H1 (cell line): ENCODE data around the gene SERPINE3. TPM values are rescaled to one million over a fixed set of nuclear protein-coding genes. Genes with fewer than 3 reads are reported as not detected.

ENCODE experiments used
- KDM1A ChIP-seq: fragments of 200-600, 300-600 bp; sonication (generic); IDR thresholded peaks from 2 replicates; pipeline ENCODE4 v1.7.1; 2016; ENCODE audit warnings: mild to moderate bottlenecking, low read length, borderline replicate concordance
- MAX ChIP-seq: IDR thresholded peaks from 2 replicates; pipeline ENCODE4 v1.6.1; 2012; ENCODE audit warnings: inconsistent platforms
- SUZ12 ChIP-seq: fragments of 200-600 bp; sonication (generic); IDR thresholded peaks from 2 replicates; pipeline ENCODE4 v1.6.1; 2012; ENCODE audit warnings: mild to moderate bottlenecking, inconsistent platforms, low read length, moderate library complexity, mixed read lengths
- polyA plus RNA-seq, 7 experiments: library from polyadenylated mRNA; depleted of rRNA in 3 of 7; stranded (reverse) in 5 of 7; unstranded in 2 of 7; fragments of >200 nt in 5 of 7; fragments of 200-250 nt in 2 of 7; gene quantifications; 1 replicate in 5 of 7; 2 replicates in 1 of 7; 4 replicates in 1 of 7; pipeline versions ENCODE4 v1.2.1 to v1.2.3, GENCODE V29; 2011 to 2013; ENCODE audit warnings: missing spikeins in 2 of 7, mixed read lengths in 2 of 7
- total RNA-seq: library from RNA; stranded (reverse); fragmentation: NEBNext Ultra II Directional; extraction: Animal tissue kit (Norgen Biotek cat#: 25700); gene quantifications from 2 replicates; pipeline ENCODE4 v1.2.1, GENCODE V29; 2021
- TF ChIP-seq, protein P1 (sequence below): fragments of 300-600 bp; sonication (generic); IDR thresholded peaks from 2 replicates; pipeline ENCODE4 v1.7.1; 2012; ENCODE audit warnings: low read length, moderate library complexity, mild to moderate bottlenecking, inconsistent platforms; ENCODE audit not compliant: insufficient replicate concordance

The SERPINE3 gene
- total and polyA plus RNA-seq, 2 of the 8 experiments (the other 6 are each of a cell fraction or from before 2014, with no cell fraction given) = 0.34 to 1.0 TPM

- TF ChIP-seq, protein P1, sequence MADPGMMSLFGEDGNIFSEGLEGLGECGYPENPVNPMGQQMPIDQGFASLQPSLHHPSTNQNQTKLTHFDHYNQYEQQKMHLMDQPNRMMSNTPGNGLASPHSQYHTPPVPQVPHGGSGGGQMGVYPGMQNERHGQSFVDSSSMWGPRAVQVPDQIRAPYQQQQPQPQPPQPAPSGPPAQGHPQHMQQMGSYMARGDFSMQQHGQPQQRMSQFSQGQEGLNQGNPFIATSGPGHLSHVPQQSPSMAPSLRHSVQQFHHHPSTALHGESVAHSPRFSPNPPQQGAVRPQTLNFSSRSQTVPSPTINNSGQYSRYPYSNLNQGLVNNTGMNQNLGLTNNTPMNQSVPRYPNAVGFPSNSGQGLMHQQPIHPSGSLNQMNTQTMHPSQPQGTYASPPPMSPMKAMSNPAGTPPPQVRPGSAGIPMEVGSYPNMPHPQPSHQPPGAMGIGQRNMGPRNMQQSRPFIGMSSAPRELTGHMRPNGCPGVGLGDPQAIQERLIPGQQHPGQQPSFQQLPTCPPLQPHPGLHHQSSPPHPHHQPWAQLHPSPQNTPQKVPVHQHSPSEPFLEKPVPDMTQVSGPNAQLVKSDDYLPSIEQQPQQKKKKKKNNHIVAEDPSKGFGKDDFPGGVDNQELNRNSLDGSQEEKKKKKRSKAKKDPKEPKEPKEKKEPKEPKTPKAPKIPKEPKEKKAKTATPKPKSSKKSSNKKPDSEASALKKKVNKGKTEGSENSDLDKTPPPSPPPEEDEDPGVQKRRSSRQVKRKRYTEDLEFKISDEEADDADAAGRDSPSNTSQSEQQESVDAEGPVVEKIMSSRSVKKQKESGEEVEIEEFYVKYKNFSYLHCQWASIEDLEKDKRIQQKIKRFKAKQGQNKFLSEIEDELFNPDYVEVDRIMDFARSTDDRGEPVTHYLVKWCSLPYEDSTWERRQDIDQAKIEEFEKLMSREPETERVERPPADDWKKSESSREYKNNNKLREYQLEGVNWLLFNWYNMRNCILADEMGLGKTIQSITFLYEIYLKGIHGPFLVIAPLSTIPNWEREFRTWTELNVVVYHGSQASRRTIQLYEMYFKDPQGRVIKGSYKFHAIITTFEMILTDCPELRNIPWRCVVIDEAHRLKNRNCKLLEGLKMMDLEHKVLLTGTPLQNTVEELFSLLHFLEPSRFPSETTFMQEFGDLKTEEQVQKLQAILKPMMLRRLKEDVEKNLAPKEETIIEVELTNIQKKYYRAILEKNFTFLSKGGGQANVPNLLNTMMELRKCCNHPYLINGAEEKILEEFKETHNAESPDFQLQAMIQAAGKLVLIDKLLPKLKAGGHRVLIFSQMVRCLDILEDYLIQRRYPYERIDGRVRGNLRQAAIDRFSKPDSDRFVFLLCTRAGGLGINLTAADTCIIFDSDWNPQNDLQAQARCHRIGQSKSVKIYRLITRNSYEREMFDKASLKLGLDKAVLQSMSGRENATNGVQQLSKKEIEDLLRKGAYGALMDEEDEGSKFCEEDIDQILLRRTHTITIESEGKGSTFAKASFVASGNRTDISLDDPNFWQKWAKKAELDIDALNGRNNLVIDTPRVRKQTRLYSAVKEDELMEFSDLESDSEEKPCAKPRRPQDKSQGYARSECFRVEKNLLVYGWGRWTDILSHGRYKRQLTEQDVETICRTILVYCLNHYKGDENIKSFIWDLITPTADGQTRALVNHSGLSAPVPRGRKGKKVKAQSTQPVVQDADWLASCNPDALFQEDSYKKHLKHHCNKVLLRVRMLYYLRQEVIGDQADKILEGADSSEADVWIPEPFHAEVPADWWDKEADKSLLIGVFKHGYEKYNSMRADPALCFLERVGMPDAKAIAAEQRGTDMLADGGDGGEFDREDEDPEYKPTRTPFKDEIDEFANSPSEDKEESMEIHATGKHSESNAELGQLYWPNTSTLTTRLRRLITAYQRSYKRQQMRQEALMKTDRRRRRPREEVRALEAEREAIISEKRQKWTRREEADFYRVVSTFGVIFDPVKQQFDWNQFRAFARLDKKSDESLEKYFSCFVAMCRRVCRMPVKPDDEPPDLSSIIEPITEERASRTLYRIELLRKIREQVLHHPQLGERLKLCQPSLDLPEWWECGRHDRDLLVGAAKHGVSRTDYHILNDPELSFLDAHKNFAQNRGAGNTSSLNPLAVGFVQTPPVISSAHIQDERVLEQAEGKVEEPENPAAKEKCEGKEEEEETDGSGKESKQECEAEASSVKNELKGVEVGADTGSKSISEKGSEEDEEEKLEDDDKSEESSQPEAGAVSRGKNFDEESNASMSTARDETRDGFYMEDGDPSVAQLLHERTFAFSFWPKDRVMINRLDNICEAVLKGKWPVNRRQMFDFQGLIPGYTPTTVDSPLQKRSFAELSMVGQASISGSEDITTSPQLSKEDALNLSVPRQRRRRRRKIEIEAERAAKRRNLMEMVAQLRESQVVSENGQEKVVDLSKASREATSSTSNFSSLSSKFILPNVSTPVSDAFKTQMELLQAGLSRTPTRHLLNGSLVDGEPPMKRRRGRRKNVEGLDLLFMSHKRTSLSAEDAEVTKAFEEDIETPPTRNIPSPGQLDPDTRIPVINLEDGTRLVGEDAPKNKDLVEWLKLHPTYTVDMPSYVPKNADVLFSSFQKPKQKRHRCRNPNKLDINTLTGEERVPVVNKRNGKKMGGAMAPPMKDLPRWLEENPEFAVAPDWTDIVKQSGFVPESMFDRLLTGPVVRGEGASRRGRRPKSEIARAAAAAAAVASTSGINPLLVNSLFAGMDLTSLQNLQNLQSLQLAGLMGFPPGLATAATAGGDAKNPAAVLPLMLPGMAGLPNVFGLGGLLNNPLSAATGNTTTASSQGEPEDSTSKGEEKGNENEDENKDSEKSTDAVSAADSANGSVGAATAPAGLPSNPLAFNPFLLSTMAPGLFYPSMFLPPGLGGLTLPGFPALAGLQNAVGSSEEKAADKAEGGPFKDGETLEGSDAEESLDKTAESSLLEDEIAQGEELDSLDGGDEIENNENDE = no peak
- TF ChIP-seq MAX (peak; percentile 41; the same call in 1 of the 2 replicates), KDM1A (0 out of 2 replicates have a peak, but pooled peaks have one; percentile 61), SUZ12 (no peak)
These were observed 27.5 kb upstream of the SERPINE3 start (continued) for GRCh38 chr13:51311957-51312520.
